ENCODE data around the gene BCL2L15.
"Not testable (repeated sequence)": the region's sequence is repeated elsewhere in the genome, so short reads cannot be mapped to it uniquely, and the experiment has no call there.

Gene BCL2L15

GRCh38 chr1:113871597-113872113 lies 15.7 kb downstream of the BCL2L15 start, which contains the start of gene PTPN22:
Gene PTPN22 (minus strand): TSS chr1:113871712.
- DNase-seq (ENCODE audit: low spot score) = peak; percentile 67

DNA sequence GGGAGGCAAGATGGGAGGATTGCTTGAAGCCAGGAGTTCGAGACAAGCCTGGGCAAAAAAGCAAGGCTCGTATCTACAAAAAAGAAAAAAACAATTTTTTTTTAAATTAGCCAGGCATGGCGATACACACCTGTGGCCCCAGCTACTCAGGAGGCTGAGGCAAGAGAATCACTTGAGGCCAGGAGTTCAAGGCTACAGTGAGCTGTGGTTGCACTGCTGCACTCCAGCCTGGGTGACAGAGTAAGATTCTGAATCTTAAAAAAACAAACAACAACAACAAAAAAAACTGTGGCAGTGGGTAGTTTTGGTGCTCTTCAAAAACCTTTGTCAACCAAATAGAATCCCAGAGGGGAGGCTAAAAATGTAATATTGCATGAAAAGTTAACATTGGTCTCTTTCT lies 16.6 kb downstream of the BCL2L15 start:
- no peak for DNase-seq (ENCODE audit: low spot score)

- no peak for DNase-seq (ENCODE audit: low spot score)
Observed at GRCh38 chr1:113868387-113869083, 18.8 kb downstream of the BCL2L15 start.

GRCh38 chr1:113861641-113862040 lies 25.7 kb downstream of the BCL2L15 start:
- DNase-seq (ENCODE audit: low spot score) = no peak

DNA sequence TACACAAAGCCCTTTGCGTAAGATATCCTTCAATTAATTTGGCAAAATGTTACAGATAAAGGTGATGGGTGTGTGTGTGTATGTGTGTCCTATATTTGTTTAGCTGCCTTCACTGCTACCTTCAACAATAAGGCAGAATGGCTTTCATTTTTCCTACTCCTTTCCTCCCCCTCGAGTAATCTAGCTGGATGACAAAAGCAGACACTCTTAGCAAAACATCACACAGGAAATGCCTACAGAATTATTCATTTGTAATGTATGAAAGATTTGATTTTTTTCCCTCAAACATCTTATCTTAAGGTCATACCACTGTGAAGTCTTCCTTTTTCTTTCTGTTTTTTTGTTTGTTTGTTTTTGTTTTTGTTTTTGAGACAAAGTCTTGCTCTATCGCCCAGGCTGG lies 26.5 kb downstream of the BCL2L15 start:
- DNase-seq (ENCODE audit: low spot score) = no peak

- DNase-seq (ENCODE audit: low spot score) = no peak
Observed at GRCh38 chr1:113859478-113860175, 27.8 kb downstream of the BCL2L15 start.

DNA sequence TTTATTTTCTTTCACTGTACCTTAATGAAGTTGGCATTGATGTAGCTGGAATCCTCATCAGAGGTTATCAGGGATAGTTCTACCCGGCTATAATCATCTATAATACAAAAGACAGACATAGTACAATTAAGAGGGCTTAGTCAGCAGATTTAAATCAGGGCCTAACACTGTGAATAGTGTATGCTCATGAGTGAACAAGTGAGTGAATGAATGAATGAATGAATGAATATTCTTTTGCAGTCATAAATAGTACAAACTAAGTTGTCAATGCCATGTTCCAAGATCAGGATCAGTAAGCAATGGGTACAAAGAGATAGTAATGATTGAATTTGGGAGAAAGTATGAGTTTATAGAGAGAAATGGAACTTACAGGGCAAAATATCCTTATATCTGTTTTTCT lies 28.4 kb downstream of the BCL2L15 start:
- no peak for DNase-seq (ENCODE audit: low spot score)

- no peak for DNase-seq (ENCODE audit: low spot score)
Observed at GRCh38 chr1:113858418-113858817, 29.0 kb downstream of the BCL2L15 start.

DNA sequence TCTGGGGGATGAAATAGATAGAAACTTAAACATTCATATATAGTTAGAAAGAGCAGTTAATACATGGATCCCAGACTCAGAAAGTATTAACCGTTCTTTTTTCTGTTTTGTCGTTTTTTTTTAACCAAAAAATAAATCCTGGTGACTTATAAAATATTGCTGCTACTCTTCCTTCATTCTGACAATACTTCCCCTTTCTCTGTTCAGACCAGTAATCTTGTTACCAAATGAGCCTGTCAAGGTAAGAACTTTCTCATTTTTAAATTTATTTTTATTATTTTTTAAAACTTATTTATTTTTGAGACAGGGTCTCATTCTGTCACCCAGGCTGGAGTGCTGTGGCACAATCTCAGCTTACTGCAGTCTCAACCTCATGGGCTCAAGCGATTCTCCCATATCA lies 29.6 kb downstream of the BCL2L15 start:
- no peak for DNase-seq (ENCODE audit: low spot score)

DNA sequence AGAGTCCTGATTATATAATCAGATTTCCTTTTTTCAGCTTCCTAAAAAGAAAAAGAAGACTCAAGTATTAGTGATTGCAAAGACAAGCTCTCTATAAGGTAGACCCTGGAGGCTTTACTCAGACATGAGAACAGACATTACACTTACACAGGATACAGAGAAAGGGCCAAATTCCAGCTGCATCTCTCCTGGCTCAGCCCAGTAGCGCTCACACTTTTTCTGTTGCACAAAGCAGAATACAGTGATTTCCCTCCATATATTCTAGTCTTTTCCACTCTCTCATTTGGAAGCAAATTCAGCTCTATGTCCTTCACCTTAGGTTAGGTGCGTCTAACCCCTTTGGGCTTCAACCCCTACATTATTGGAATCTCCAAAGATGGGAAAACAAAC lies 31.0 kb downstream of the BCL2L15 start:
- DNase-seq (ENCODE audit: low spot score) = no peak

DNA sequence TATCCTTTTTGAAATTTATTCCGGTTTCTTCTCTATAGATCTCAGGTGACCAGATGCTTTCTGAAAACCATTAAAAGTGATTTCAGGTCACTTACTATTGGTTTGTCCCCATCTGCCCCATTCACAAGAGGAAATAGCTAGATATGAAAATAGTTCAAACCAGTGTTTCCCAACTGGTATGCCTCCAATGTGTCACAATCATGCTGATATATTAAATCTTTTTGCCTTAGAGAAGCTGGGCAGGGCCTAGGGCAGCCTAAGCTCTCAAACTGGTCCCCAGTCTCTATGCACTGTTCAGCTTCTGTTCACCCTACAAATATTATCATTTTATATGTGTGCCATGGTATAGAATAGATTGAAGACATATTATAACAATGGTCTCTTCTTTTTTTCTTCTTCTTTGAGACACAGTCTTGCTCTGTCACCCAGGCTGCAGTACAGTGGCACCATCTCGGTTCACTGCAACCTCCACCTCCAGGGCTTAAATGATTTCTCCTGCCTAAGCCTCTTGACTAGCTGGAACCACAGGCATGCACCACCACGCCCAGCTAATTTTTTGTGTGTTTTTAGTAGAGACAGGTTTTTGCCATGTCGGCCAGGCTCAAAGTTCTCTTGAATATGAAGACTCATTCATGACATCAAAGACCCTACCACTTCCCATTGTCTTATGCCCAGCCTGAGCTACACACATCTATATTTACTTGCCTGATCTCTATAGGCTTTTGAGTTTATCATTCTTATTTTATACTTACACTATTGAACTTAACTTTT lies 31.6 kb downstream of the BCL2L15 start:
- peak; percentile 75 for DNase-seq (ENCODE audit: low spot score)

DNA sequence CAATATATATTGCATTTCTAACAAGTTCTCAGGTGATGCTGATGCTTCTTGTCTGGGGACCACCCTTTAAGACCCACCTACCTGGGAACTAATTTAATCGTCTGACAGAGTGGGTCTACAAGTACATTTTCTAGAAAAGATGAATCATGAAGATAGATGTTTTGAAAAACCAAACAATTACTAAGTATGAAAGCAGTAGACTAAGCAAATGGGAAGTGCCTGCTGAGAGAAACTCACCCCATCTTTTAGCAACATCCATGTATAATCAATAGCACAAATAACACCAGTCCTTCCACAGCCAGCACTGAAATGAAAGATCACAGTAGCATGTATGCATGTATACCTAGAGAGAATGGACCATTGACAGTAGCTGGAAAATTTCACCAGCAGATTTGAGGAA lies 33.1 kb downstream of the BCL2L15 start:
- no peak for DNase-seq (ENCODE audit: low spot score)

DNA sequence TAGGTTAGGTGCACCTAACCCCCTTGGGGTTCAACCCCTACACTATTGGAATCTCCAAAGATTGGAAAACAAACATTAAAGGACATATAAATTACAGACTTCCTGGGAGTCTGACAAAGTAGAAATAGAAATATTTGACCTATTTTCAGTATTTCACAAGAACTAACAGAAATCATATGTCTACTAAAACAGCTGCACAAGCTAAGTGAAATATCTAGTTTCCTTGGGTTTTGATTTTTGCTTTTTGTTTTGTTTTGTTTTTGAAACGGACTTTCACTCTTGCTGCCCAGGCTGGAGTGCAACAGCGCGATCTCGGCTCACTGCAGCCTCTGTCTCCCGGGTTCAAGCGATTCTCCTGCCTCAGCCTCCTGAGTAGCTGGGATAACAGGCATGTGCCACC lies 34.7 kb downstream of the BCL2L15 start:
- DNase-seq (ENCODE audit: low spot score) = not testable (repeated sequence)

DNA sequence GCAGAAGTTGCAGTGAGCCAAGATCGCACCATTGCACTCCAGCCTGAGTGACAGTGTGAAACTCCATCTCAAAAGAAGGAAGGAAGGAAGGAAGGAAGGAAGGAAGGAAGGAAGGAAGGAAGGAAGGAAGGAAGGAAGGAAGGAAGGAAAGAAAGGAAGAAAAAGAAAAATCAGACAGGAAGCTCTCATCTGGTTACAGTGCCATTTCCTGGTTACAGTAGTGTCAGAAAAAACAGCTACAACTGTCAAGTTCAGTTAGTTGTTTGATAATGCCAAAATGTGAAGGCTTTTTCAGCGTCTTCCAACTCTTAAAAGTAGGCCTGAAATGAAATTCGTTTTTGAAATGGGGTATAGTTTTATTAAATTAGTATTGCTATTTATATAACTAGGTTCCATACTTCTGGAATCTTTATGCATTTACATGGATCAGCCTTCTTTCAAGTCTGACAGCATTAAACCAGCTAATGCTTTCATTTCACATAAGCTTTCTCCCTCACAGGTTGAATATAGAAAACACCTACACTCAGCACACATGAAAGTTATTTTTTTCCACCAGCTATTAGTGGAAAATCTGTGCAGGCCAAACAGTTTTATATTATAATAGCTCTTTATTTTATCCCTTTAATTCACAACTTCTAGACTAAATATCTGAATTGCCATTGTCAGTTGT lies 37.1 kb downstream of the BCL2L15 start:
- DNase-seq (ENCODE audit: low spot score) = no peak

GRCh38 chr1:113849072-113849471 lies 38.3 kb downstream of the BCL2L15 start:
- DNase-seq (ENCODE audit: low spot score) = no peak

- no peak for DNase-seq (ENCODE audit: low spot score)
Observed at GRCh38 chr1:113846391-113847035, 40.9 kb downstream of the BCL2L15 start.

DNA sequence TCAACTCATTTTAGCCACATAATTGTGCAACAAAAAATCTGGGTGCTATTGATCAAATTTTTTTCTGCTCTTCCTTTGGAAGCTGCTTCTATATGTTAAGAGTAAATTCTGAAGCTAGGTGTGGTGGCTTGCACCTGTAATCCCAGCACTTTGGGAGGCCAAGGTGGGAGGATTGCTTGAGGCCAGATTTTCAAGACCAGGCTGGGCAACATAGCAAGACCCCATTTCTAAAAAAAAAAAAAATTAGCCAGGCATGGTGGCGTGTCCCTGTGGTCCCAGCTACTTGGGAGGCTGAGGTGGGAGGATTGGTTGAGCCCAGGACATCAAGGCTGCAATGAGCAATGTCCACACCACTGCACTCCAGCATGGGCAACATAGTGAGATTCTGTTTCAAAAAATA lies 50.8 kb downstream of the BCL2L15 start:
- no peak for DNase-seq (ENCODE audit: low spot score)

GRCh38 chr1:113835686-113836290 lies 51.6 kb downstream of the BCL2L15 start:
- DNase-seq (ENCODE audit: low spot score) = peak; percentile 49

DNA sequence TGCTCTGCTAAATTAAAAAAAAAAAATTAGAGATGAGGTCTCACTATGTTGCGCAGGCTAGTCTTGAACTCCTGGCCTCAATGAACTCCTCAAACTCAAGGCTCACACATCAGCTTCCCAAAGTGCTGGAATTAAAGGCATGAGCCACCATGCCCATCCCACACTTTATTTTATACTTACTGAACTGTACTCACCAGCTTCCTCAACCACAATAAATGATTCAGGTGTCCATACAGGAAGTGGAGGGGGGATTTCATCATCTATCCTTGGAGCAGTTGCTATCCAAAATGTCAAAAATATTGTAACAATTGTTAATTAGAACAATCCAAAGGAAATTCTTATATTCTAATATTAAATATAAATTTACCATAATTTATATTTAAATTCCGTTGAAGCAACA lies 52.7 kb downstream of the BCL2L15 start:
- DNase-seq (ENCODE audit: low spot score) = peak; percentile 20

Data from SW480 (cell line).